ENCODE measurements around the gene ATP13A2. TPM values are rescaled to one million over a fixed set of nuclear protein-coding genes. Genes with fewer than 3 reads are reported as not detected.

ATP13A2 gene
- total RNA-seq, 1 donor from 2014 or later: 37.7 TPM

DNA sequence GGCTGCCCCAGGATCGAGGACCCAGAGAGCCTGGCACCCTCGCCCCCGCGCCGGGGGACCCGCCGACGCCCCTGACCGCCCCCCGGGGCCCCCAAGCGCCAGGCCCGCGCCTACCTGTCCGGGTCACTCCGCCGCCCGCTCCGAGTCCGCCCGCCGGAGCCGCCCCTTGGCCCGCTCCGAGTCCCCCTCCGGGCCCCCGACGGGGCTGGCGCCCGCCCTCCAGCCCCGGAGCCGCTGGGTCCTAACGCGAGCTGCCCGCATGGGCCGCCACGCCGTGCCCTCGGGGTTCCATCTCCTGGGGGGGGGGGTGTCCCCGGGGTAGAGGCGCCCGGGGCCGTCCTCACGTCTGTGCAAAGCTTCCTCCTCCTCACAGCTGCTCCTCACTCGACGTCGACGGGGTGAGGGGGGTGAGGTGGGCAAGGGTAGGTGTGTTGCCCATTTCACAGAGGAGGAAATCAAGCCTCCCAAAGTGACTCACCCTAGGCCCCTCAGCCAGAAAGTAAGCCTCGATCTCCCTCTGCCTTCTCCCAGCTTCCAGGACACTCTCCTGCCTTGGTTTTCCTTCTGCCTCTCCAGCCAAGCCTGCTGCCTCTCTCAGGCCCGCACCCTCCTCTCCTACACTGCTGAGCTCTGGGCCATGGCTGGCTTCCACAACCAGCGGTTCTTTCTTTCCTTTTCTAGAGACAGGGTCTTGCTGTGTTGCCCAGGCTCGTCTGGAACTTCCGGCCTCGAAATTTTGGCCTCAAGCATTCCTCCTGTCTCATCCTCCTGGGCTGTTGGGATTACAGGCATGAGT lies 31.1 kb downstream of the ATP13A2 start, which contains the start of gene MFAP2:
Gene MFAP2 (minus strand): TSS at position 148 of the 796 bp plus-strand sequence. CDS start 2,347 bp downstream, outside the sequence.
- no peak for DNase-seq (ENCODE audit: low spot score)

- no peak for DNase-seq (ENCODE audit: low spot score)
Observed at GRCh38 chr1:16979475-16980327, 32.0 kb downstream of the ATP13A2 start.

DNA sequence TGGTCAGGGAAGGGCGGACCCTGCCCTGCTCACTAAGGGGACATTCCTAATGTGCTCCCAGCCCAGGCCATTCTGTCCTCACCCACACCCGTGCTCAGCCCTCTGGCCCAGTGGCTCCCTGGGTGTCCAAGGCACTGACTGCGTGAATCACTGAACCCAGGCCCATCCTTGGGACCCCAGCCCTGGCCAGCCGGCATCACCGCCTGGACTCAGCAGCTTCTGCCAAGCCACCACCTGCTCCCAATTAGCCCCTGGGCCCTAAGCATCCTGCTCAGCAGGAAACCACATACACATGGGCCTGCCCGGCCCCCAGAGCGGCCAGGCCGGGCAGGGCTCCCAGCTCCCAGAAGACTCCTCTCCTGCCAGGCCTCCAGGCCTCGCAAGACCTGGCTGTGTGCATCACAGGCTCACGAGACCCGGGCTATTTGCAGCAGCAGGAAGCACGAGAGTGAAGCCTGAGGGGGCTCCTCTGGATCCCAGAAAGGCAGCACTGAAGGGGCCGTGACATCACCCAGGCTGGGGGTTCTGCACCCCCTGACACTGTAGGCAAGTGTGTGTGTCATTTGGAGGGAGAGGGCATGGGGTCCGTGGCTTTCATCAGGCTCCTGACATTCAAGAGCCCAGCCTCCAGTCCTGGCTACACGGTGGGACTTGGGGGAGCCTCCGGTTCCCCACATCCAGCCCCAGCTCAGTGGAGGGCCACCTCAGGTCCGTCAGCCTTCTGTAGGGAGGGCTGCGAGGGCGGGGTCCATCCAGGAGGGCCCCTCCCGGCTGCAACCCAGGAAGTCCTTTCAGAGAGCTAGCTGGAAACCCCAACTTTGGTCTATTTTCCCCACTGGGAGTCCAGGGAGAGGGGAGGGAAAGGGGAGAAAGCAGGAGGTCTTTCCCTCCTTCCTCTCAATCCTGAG lies 32.9 kb downstream of the ATP13A2 start:
- no peak for DNase-seq (ENCODE audit: low spot score)

DNA sequence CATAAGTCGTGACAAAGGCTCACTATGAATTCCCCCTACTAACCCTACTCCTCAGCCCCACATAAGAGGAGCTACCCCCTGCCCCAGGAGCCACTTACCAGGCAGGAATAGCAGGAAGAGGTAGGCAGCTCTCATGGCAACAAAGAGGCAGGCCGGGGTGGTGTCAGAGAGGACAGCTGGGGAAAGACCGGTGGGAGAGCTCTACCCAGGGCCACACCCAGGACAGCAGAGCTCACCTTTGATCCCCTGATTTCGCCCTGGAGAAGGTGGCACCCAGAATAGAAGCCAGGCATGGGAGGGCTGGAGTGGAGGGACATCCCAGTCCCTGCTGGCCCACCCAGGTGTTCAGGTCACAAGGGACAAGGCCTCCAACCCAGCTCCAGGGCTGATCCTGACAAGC lies 33.6 kb downstream of the ATP13A2 start:
- no peak for DNase-seq (ENCODE audit: low spot score)

- no peak for DNase-seq (ENCODE audit: low spot score)
Observed at GRCh38 chr1:16977377-16977776, 34.4 kb downstream of the ATP13A2 start.

DNA sequence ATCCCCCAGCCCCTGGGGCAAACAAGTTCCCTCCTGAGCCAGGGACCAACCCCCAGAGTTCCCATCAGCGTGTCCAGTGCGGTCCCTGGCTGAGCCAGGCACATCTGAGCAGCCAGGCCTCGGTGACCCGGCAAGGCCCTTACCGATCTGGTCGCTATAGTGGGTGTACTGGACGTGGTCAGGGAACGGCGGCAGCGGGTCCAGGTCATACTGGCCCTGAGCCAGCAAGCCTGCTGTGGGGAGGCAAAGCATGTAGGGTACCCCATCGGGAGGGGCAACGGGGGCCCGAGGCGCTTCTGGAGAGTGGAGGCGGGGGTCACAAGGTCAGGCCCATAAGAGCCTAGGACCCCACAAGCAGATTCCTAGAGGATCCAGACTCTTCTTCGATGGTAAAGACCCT lies 34.8 kb downstream of the ATP13A2 start:
- DNase-seq (ENCODE audit: low spot score): no peak

- DNase-seq (ENCODE audit: low spot score): no peak
Observed at GRCh38 chr1:16975838-16976237, 35.9 kb downstream of the ATP13A2 start.

GRCh38 chr1:16975211-16975610 lies 36.5 kb downstream of the ATP13A2 start:
- DNase-seq (ENCODE audit: low spot score): no peak

GRCh38 chr1:16973215-16973614 lies 38.5 kb downstream of the ATP13A2 start:
- DNase-seq (ENCODE audit: low spot score): no peak

DNA sequence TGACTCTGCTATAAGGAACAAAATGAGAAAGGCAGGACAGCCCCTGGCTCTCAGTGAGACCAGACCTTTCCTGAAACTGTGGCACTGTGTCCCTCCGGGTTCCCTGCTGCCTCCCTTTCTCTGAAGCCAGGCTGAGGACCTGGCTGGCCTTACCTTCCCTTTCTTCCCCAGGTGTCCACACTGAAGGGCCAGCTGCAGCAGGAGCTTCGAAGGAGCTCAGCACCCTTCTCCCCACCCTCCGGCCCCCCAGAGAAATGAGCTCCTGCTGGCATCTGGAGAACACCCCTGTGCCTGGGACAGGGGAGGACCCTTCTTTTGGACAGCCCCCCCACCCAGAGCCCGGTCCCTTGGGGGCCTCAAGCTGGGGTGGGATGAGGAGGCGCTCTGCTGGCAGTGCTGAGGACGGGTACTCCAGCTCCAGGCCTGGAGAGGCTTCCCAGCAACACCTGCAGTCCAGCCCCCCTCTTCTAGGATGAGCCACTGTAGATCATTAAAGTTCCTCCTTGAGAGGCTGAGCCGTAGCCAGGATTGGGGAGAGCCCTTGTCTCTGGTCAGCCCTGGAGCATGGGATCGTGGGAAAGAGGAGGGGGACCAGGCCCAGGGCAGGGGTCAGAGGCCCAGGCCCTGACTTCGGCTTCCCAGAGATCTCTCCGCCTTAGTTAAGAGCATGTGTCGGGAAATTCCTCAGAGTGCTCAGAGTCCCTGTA lies 39.4 kb downstream of the ATP13A2 start:
- DNase-seq (ENCODE audit: low spot score): no peak

- DNase-seq (ENCODE audit: low spot score): no peak
Observed at GRCh38 chr1:16971341-16972188, 40.2 kb downstream of the ATP13A2 start.

GRCh38 chr1:16970132-16970910 lies 41.4 kb downstream of the ATP13A2 start:
- no peak for DNase-seq (ENCODE audit: low spot score)

- DNase-seq (ENCODE audit: low spot score): no peak
Observed at GRCh38 chr1:16969651-16970050, 42.1 kb downstream of the ATP13A2 start.

- no peak for DNase-seq (ENCODE audit: low spot score)
Observed at GRCh38 chr1:16969057-16969611, 42.6 kb downstream of the ATP13A2 start.

DNA sequence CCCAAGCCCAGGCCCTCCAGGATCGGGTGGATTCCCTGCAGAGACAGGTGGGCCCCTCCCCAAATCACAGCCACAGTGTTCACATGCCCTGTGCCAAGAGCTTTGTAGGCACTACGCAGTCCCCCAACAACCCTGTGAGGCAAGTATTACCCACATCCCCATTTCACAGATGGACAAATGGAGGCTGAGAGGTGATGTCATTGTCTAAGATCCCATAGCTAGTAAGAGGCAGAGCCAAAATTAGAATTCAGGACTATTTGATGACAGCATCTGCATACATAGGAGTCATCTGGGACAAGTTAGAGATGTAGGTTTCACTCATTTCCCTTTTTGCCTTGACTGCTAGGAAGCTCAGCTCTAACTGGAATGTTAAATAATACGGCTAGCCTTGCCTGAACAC lies 43.4 kb downstream of the ATP13A2 start:
- DNase-seq (ENCODE audit: low spot score): no peak

DNA sequence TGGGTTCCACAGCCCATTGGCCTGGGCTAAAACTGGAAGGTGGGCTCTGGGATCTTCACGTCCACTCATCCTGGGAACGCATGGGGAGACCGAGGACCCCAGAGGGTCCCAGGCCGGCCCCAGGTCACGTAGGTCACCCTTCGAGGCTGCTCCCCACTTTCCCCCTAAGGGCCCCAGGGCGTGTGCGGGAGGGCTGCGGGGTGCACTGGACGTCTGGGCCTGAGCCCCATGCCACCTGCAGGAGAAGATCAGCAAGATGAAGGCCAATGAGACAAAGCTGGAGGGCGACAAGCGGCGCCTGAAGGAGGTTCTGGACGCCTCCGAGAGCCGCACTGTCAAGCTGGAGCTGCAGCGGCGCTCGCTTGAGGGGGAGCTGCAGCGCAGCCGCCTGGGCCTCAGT lies 43.8 kb downstream of the ATP13A2 start:
- no peak for DNase-seq (ENCODE audit: low spot score)

GRCh38 chr1:16967095-16967575 lies 44.6 kb downstream of the ATP13A2 start:
- DNase-seq (ENCODE audit: low spot score): no peak

DNA sequence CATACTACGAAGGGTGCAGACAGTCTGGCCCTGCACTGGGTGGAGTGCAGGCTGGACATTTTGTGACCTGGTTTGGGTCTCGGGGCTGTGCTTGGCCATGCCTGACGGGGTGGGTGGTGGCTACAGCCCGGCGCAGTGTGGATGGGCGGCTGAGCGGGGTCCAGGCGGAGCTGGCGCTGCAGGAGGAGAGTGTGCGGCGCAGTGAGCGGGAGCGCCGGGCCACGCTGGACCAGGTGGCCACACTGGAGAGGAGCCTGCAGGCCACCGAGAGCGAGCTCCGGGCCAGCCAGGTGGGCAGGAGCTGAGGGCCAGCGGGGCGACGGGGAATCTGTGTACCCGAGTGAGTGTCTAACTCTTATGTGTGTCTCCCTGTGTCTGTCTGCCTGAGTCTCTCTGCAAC lies 45.4 kb downstream of the ATP13A2 start:
- DNase-seq (ENCODE audit: low spot score): no peak

Data from mesenteric fat pad (tissue), 1 donor.